HG02870 (cell line): ENCODE data around the gene CD72.
"Not testable (repeated sequence)": the region's sequence is repeated elsewhere in the genome, so short reads cannot be mapped to it uniquely, and the experiment has no call there.

ENCODE experiments used
- ATAC-seq: cut with Tn5 transposase; IDR thresholded peaks from one replicate; pipeline ENCODE4 v1.9.1; 2021; ENCODE audit warnings: mild to moderate bottlenecking, moderate library complexity; ENCODE audit not compliant: unreplicated experiment

Gene CD72

GRCh38 chr9:35650341-35651158, 32.3 kb upstream of the CD72 start, which contains the start of gene SIT1:
SIT1 (minus strand) TSS chr9:35650931; CDS start chr9:35650853, 78 bp downstream.
- ATAC-seq, result no peak

- ATAC-seq, result no peak
Measured at GRCh38 chr9:35649431-35650340, 31.5 kb upstream of the CD72 start.

GRCh38 chr9:35646533-35647265, 28.5 kb upstream of the CD72 start:
- peak; percentile 76 for ATAC-seq

- no peak for ATAC-seq
Measured at GRCh38 chr9:35646153-35646532, 27.9 kb upstream of the CD72 start.

- not testable (repeated sequence) for ATAC-seq
Measured at GRCh38 chr9:35645736-35646135, 27.5 kb upstream of the CD72 start.

- no peak for ATAC-seq
Measured at GRCh38 chr9:35643046-35643445, 24.8 kb upstream of the CD72 start.

- not testable (repeated sequence) for ATAC-seq
Measured at GRCh38 chr9:35641478-35641877, 23.3 kb upstream of the CD72 start.

- ATAC-seq, result not testable (repeated sequence)
Measured at GRCh38 chr9:35640431-35640830, 22.2 kb upstream of the CD72 start.

GRCh38 chr9:35639631-35640030, 21.4 kb upstream of the CD72 start:
- no peak for ATAC-seq

- ATAC-seq, result not testable (repeated sequence)
Measured at GRCh38 chr9:35639225-35639624, 21.0 kb upstream of the CD72 start.

- ATAC-seq, result not testable (repeated sequence)
Measured at GRCh38 chr9:35638751-35639150, 20.5 kb upstream of the CD72 start.

GRCh38 chr9:35637427-35637955, 19.3 kb upstream of the CD72 start:
- not testable (repeated sequence) for ATAC-seq

- ATAC-seq, result not testable (repeated sequence)
Measured at GRCh38 chr9:35636877-35637246, 18.6 kb upstream of the CD72 start.

GRCh38 chr9:35636135-35636876, 18.1 kb upstream of the CD72 start:
- ATAC-seq, result no peak

- ATAC-seq, result no peak
Measured at GRCh38 chr9:35635730-35636129, 17.5 kb upstream of the CD72 start.

GRCh38 chr9:35629597-35629996, 11.4 kb upstream of the CD72 start:
- no peak for ATAC-seq

- no peak for ATAC-seq
Measured at GRCh38 chr9:35628389-35628991, 10.3 kb upstream of the CD72 start.

- ATAC-seq, result no peak
Measured at GRCh38 chr9:35627575-35627974, 9.4 kb upstream of the CD72 start.

GRCh38 chr9:35619800-35620158, 1.6 kb upstream of the CD72 start:
- ATAC-seq, result peak; percentile 41
